ENCODE results near the gene SCMH1. TPM values are rescaled to one million over a fixed set of nuclear protein-coding genes. Genes with fewer than 3 reads are reported as not detected.

Gene SCMH1
- total RNA-seq, 1 experiment from 2014 or later, result 16.5 TPM

- Mint-ChIP-seq H3K4me1 (peaks cover 0 to 3% of the 10 kb centered on the region in 2 experiments; a peak in 2 of 4 replicates), H3K27ac (no peak overlapping the region), H3K9me3 (peaks cover 0 to 3% of the 10 kb centered on the region in 2 experiments; a peak in 1 of 5 replicates), H3K27me3 (ENCODE audit: low read depth) (no peaks in the 10 kb centered on the region), H3K4me3 (no peak overlapping the region), H3K36me3 (ENCODE audit: insufficient read depth in 1 of 3, low read depth in 3 of 3) (peaks cover 7 to 14% (median 11%) of the 10 kb centered on the region in 3 experiments; a peak in 6 of 7 replicates)
- Histone ChIP-seq H3K9ac (ENCODE audit: extremely low read depth, insufficient read length, low read length) (no peak overlapping the region), H2BK15ac (ENCODE audit: low read depth, low read length) (no peak overlapping the region), H2BK120ac (ENCODE audit: low read depth, low read length, poor library complexity, severe bottlenecking) (no peak overlapping the region), H2BK5ac (ENCODE audit: insufficient read length, low read length) (no peak overlapping the region), H3K18ac (ENCODE audit: insufficient read length, low read depth, low read length) (no peak overlapping the region), H3K4ac (ENCODE audit: low read depth, low read length) (no peak overlapping the region), H4K5ac (ENCODE audit: insufficient read length, low read depth, low read length) (no peak overlapping the region), H3K79me2 (ENCODE audit: insufficient read depth, low read length) (no peaks in the 10 kb centered on the region), H3K14ac (ENCODE audit: insufficient read depth, low read length) (no peak overlapping the region), H3K56ac (ENCODE audit: insufficient read length, low read depth, low read length) (no peak overlapping the region), H2BK12ac (ENCODE audit: insufficient read length, low read depth, low read length) (no peak overlapping the region), H3K23me2 (ENCODE audit: insufficient read length, low read depth, low read length, poor library complexity, severe bottlenecking) (no peaks in the 10 kb centered on the region), H3K27me3 (ENCODE audit: insufficient read depth, low read length) (no peaks in the 10 kb centered on the region), H3K79me1 (ENCODE audit: insufficient read depth, low read depth, low read length, poor library complexity, severe bottlenecking) (no peaks in the 10 kb centered on the region), H3K4me1 (ENCODE audit: insufficient read depth, low read length) (no peaks in the 10 kb centered on the region), H4K20me1 (ENCODE audit: control insufficient read depth, insufficient read depth, insufficient read length) (no peaks in the 10 kb centered on the region), H4K8ac (replicated peaks; ENCODE audit: insufficient read length, low read depth, low read length) (no peak overlapping the region), H3K4me2 (ENCODE audit: insufficient read depth, insufficient read length, low read length) (no peak overlapping the region), H2AFZ (ENCODE audit: low read length) (no peak overlapping the region), H3K27ac (ENCODE audit: insufficient read length, low read depth, low read length) (no peak overlapping the region), H2BK20ac (ENCODE audit: low read depth, low read length, poor library complexity, severe bottlenecking) (no peak overlapping the region), H3K23ac (ENCODE audit: insufficient read length, low read depth, low read length) (no peak overlapping the region), H3K9me3 (ENCODE audit: control insufficient read depth, low read depth, low read length) (no peaks in the 10 kb centered on the region), H4K91ac (ENCODE audit: insufficient read length, low read depth, low read length) (no peak overlapping the region), H2AK5ac (ENCODE audit: insufficient read length, low read length) (no peak overlapping the region), H3T11ph (ENCODE audit: low read length) (no peak overlapping the region)
- TF ChIP-seq CTCF (conservative IDR thresholded peaks at IDR 0.05), result no peak
- no CpG with 5 or more reads among the region's 1 CpG for WGBS (ENCODE audit: extremely low coverage, insufficient read length, low lambda C conversion rate)
- DNase-seq, result no peak
These were observed 89.5 kb downstream of the SCMH1 start for GRCh38 chr1:41152622-41153044.

Data from H9 (cell line).